Hepatocyte (in vitro differentiated cells): ENCODE results near the gene SERP2. TPM values are rescaled to one million over a fixed set of nuclear protein-coding genes. Genes with fewer than 3 reads are reported as not detected.

ENCODE experiments used
- DNase-seq: peaks from one replicate; pipeline ENCODE4 v3.0.0-alpha.2; 2016; ENCODE audit warnings: low spot score
- H2AFZ ChIP-seq: fragments of 200-600 bp; sonication (generic); 2 replicates; pipeline ENCODE4 v1.6.0; 2016; ENCODE audit warnings: antibody characterized with exemption, mild to moderate bottlenecking
- H3K27ac ChIP-seq: fragments of 200-600 bp; sonication (generic); 2 replicates; pipeline ENCODE4 v1.5.1; 2016; ENCODE audit warnings: mild to moderate bottlenecking
- H3K27me3 ChIP-seq: fragments of 200-600 bp; sonication (generic); 2 replicates; pipeline ENCODE4 v1.6.1; 2016
- H3K36me3 ChIP-seq: fragments of 200-600 bp; sonication (generic); replicated peaks from 2 replicates; pipeline ENCODE4 v1.5.1; 2016; ENCODE audit warnings: low read depth; ENCODE audit not compliant: insufficient read depth
- H3K4me1 ChIP-seq: fragments of 200-600 bp; sonication (generic); 2 replicates; pipeline ENCODE4 v1.5.1; 2016; ENCODE audit warnings: mild to moderate bottlenecking, moderate library complexity; ENCODE audit not compliant: insufficient read depth
- H3K4me2 ChIP-seq: fragments of 200-600 bp; sonication (generic); 2 replicates; pipeline ENCODE4 v1.6.0; 2016
- H3K4me3 ChIP-seq: fragments of 200-600 bp; sonication (generic); 2 replicates; pipeline ENCODE4 v1.5.1; 2016; ENCODE audit warnings: mild to moderate bottlenecking
- H3K79me2 ChIP-seq: fragments of 200-600 bp; sonication (generic); 2 replicates; pipeline ENCODE4 v1.6.0; 2017; ENCODE audit warnings: mild to moderate bottlenecking
- H3K9me2 ChIP-seq: fragments of 200-600 bp; sonication (generic); replicated peaks from 2 replicates; pipeline ENCODE4 v1.6.0; 2017; ENCODE audit warnings: mild to moderate bottlenecking; ENCODE audit not compliant: insufficient read depth
- H3K9me3 ChIP-seq: fragments of 200-600 bp; sonication (generic); 2 replicates; pipeline ENCODE4 v1.5.1; 2016; ENCODE audit warnings: low read depth, mild to moderate bottlenecking
- H4K20me1 ChIP-seq: fragments of 200-600 bp; sonication (generic); 2 replicates; pipeline ENCODE4 v1.6.0; 2016; ENCODE audit warnings: mild to moderate bottlenecking; ENCODE audit not compliant: insufficient read depth, poor library complexity, severe bottlenecking
- EZH2 ChIP-seq: fragments of 200-600 bp; sonication (generic); IDR thresholded peaks from 2 replicates; pipeline ENCODE4 v1.6.1; 2016; ENCODE audit warnings: antibody characterized with exemption, mild to moderate bottlenecking, borderline replicate concordance
- EZH2phosphoT487 ChIP-seq: fragments of 200-600 bp; sonication (generic); IDR thresholded peaks from one replicate; pipeline ENCODE4 v1.6.1; 2018; ENCODE audit warnings: antibody characterized with exemption, mild to moderate bottlenecking, low read depth, moderate library complexity; ENCODE audit not compliant: unreplicated experiment, severe bottlenecking
- WGBS: methylation state at CpG from one replicate; pipeline ENCODE4 v1.1.6; 2016; ENCODE audit warnings: low lambda C conversion rate; ENCODE audit errors: missing lambda C conversion rate; 5-methylcytosine and 5-hydroxymethylcytosine counted together
- polyA plus RNA-seq: library from polyadenylated mRNA; unstranded; fragments of >200 nt; fragmentation: Nextera tagmentation; extraction: Ambion mirVana; gene quantifications from 2 replicates; pipeline ENCODE4 v1.2.1, GENCODE V29; 2016
- total RNA-seq: library from RNA; depleted of rRNA; stranded (reverse); fragments of >200 nt; gene quantifications from 2 replicates; pipeline ENCODE4 v1.2.3, GENCODE V29; 2014
- TF ChIP-seq, protein P1 (sequence below): fragments of 200-600 bp; sonication (generic); IDR thresholded peaks from 2 replicates; pipeline ENCODE4 v1.5.1; 2016; ENCODE audit warnings: antibody characterized with exemption, mild to moderate bottlenecking; ENCODE audit not compliant: poor library complexity

SERP2 gene
- total and polyA plus RNA-seq, 2 experiments from 2014 or later, result 1.8 to 7.7 TPM

DNA sequence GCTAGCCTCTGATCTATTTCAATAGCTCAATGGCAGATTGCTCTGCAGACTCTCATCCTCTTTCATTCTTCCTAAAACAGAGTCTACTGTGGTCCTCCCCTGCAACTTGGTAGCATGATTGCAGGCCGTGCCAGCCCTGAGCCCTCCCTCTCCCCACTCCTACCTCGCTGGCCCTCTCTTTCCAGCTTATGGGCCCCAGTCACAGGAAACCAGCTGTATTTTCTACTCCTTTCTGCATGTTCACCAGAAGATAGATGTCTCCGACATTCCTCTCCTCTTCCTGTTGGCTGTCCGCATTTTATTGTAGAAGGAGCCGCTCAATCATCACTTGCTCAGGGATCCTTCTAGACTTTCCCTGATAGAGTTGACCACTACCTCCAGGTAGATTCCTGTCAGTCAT is 50.2 kb downstream of the SERP2 start:
- H3K4me1 ChIP-seq, result no peaks in the 10 kb centered on the region
- no peaks in the 10 kb centered on the region for H3K79me2 ChIP-seq
- no peak for TF ChIP-seq EZH2phosphoT487
- TF ChIP-seq EZH2, result no peak
- TF ChIP-seq, protein P1, sequence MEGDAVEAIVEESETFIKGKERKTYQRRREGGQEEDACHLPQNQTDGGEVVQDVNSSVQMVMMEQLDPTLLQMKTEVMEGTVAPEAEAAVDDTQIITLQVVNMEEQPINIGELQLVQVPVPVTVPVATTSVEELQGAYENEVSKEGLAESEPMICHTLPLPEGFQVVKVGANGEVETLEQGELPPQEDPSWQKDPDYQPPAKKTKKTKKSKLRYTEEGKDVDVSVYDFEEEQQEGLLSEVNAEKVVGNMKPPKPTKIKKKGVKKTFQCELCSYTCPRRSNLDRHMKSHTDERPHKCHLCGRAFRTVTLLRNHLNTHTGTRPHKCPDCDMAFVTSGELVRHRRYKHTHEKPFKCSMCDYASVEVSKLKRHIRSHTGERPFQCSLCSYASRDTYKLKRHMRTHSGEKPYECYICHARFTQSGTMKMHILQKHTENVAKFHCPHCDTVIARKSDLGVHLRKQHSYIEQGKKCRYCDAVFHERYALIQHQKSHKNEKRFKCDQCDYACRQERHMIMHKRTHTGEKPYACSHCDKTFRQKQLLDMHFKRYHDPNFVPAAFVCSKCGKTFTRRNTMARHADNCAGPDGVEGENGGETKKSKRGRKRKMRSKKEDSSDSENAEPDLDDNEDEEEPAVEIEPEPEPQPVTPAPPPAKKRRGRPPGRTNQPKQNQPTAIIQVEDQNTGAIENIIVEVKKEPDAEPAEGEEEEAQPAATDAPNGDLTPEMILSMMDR, result no peak
- H2AFZ ChIP-seq, result no peak overlapping the region
- H4K20me1 ChIP-seq, result no peaks in the 10 kb centered on the region
- no peaks in the 10 kb centered on the region for H3K27me3 ChIP-seq
- no peak overlapping the region for H3K4me3 ChIP-seq
- H3K9me3 ChIP-seq, result no peaks in the 10 kb centered on the region
- DNase-seq, result no peak
- H3K9me2 ChIP-seq, result no peaks in the 10 kb centered on the region
- H3K36me3 ChIP-seq, result no peaks in the 10 kb centered on the region
- H3K27ac ChIP-seq, result no peak overlapping the region
- 89% methylated on average over 5 of the region's 5 CpGs for WGBS
- H3K4me2 ChIP-seq, result no peak overlapping the region

DNA sequence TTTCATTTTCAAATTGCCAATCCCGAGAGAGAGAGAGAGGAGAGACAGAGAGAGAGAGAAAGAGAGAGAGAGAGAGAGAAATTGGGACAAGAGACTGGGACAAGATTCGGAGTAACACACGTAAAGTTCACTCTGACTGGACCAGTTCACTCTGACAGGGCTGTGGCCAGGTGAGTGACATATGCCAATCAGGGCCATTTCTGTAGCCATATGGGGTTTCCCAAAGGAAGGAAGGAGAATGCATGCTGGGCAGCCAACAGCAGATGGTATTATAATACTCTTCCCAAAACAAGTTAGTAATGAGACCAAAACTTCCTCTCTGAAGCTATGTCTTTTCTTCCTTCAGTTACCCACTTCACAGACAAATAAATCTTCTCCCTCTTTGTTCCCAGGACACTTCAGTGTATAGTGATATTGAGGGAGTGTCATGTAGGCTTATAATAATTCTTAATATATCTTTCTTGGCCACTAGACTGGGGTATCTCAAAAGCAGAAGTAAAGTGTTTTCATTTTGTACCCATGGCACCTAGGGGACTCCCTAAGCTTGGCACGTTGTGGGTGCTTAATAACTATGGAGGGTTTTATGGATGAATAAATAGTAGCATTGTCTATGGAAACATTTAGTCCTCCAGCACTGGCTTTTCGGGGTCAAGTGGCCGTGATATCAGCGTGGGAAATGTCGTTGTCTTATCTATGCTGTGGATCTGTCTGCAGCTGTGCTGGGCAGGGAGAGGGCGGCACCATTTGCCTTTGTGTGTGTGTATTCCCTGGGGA is 51.6 kb downstream of the SERP2 start:
- H4K20me1 ChIP-seq, result no peaks in the 10 kb centered on the region
- DNase-seq, result no peak
- no peaks in the 10 kb centered on the region for H3K4me1 ChIP-seq
- no peak overlapping the region for H2AFZ ChIP-seq
- H3K79me2 ChIP-seq, result no peaks in the 10 kb centered on the region
- 58% methylated on average over 9 of the region's 9 CpGs for WGBS
- no peaks in the 10 kb centered on the region for H3K27me3 ChIP-seq
- H3K4me2 ChIP-seq, result no peak overlapping the region
- no peaks in the 10 kb centered on the region for H3K36me3 ChIP-seq
- TF ChIP-seq, protein P1, result no peak
- no peak for TF ChIP-seq EZH2
- TF ChIP-seq EZH2phosphoT487, result no peak
- H3K4me3 ChIP-seq, result no peak overlapping the region
- H3K9me3 ChIP-seq, result no peaks in the 10 kb centered on the region
- H3K9me2 ChIP-seq, result no peaks in the 10 kb centered on the region
- no peak overlapping the region for H3K27ac ChIP-seq

DNA sequence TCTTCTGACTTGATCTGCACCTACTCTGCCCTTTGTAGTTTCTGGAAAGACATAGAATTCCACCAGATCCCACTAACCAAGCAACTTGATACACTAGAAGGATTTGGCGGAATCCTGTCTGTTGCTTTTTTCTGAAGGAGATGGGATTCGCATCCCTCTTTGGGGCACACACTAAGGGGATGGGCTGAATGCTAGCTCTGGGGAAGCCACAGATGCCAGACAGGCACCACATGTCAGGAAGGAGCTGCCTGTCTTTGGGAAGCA is 52.1 kb downstream of the SERP2 start:
- Histone ChIP-seq H3K4me3 (no peak overlapping the region), H3K27me3 (no peaks in the 10 kb centered on the region), H3K4me1 (peaks cover 3% of the 10 kb centered on the region), H4K20me1 (no peaks in the 10 kb centered on the region), H3K9me2 (no peaks in the 10 kb centered on the region), H3K4me2 (no peak overlapping the region), H3K79me2 (no peaks in the 10 kb centered on the region), H3K27ac (no peak overlapping the region), H3K36me3 (no peaks in the 10 kb centered on the region), H2AFZ (no peak overlapping the region), H3K9me3 (no peaks in the 10 kb centered on the region)
- no peak for DNase-seq
- TF ChIP-seq EZH2, result no peak
- TF ChIP-seq, protein P1, result no peak
- TF ChIP-seq EZH2phosphoT487, result no peak
- WGBS, result 91% methylated on average over 2 of the region's 2 CpGs

DNA sequence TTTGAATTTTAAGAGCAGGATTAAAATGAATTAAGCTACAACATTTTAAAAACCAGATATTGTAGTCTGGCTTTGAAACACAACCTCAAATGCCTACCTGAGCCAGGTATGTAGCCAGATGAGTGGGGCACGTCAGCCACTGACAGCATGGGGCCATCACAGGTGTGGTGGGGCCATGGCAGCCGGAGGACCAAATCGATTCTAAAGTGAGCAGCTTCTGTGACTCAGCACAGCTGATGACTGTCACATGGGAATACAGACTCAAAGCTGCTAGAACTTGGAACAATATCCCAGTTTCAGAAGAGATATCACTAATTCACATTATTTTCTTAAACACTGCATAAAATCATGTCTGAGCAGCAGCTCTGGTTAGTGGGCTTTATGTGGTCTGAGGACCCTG is 52.8 kb downstream of the SERP2 start:
- 87% methylated on average over 3 of the region's 3 CpGs for WGBS
- DNase-seq, result no peak
- H3K9me2 ChIP-seq, result no peaks in the 10 kb centered on the region
- no peaks in the 10 kb centered on the region for H3K79me2 ChIP-seq
- H4K20me1 ChIP-seq, result no peaks in the 10 kb centered on the region
- no peak overlapping the region for H3K27ac ChIP-seq
- no peak overlapping the region for H2AFZ ChIP-seq
- no peak overlapping the region for H3K4me3 ChIP-seq
- TF ChIP-seq, protein P1, result no peak
- TF ChIP-seq EZH2 (no peak), EZH2phosphoT487 (no peak)
- no peak overlapping the region for H3K4me2 ChIP-seq
- H3K36me3 ChIP-seq, result no peaks in the 10 kb centered on the region
- H3K4me1 ChIP-seq, result peaks cover 8% of the 10 kb centered on the region
- no peaks in the 10 kb centered on the region for H3K27me3 ChIP-seq
- no peaks in the 10 kb centered on the region for H3K9me3 ChIP-seq
